NCI-H1694 treated with DMSO at 0.1 percent for 48 hours (cell line): ENCODE results near the gene RNF13.
"Not testable (repeated sequence)": the region's sequence is repeated elsewhere in the genome, so short reads cannot be mapped to it uniquely, and the experiment has no call there.

ENCODE experiments used
- DNase-seq: peaks from one replicate; lab custom pipeline; 2025; lab: John Stamatoyannopoulos, UW

The RNF13 gene

GRCh38 chr3:149801195-149801594 lies 11.8 kb upstream of the RNF13 start:
- no peak for DNase-seq

- DNase-seq = no peak
Measured at GRCh38 chr3:149801639-149802038, 11.4 kb upstream of the RNF13 start.

- no peak for DNase-seq
Measured at GRCh38 chr3:149806171-149806778, 6.7 kb upstream of the RNF13 start.

- peak; percentile 20 for DNase-seq
Measured at GRCh38 chr3:149808209-149808829, 4.7 kb upstream of the RNF13 start.

- DNase-seq = no peak
Measured at GRCh38 chr3:149809699-149810098, 3.3 kb upstream of the RNF13 start.

- no peak for DNase-seq
Measured at GRCh38 chr3:149810846-149811245, 2.2 kb upstream of the RNF13 start.

- DNase-seq = no peak
Measured at GRCh38 chr3:149812165-149812605, 830 bp upstream of the RNF13 start.

- no peak for DNase-seq
Measured at GRCh38 chr3:149813367-149814281, 609 bp downstream of the RNF13 start.

GRCh38 chr3:149815321-149815720 lies 2.3 kb downstream of the RNF13 start:
- no peak for DNase-seq

GRCh38 chr3:149815728-149816127 lies 2.7 kb downstream of the RNF13 start:
- DNase-seq = no peak

- DNase-seq = no peak
Measured at GRCh38 chr3:149816311-149816710, 3.3 kb downstream of the RNF13 start.

GRCh38 chr3:149816986-149817385 lies 4.0 kb downstream of the RNF13 start:
- DNase-seq = no peak

GRCh38 chr3:149819432-149819831 lies 6.4 kb downstream of the RNF13 start:
- DNase-seq = no peak

GRCh38 chr3:149820183-149820582 lies 7.2 kb downstream of the RNF13 start:
- DNase-seq = no peak

GRCh38 chr3:149826636-149827035 lies 13.6 kb downstream of the RNF13 start:
- no peak for DNase-seq

GRCh38 chr3:149828390-149828789 lies 15.4 kb downstream of the RNF13 start:
- no peak for DNase-seq

- not testable (repeated sequence) for DNase-seq
Measured at GRCh38 chr3:149829631-149830030, 16.6 kb downstream of the RNF13 start.

GRCh38 chr3:149830902-149831301 lies 17.9 kb downstream of the RNF13 start:
- DNase-seq = no peak

GRCh38 chr3:149831321-149831720 lies 18.3 kb downstream of the RNF13 start:
- no peak for DNase-seq

GRCh38 chr3:149832086-149832485 lies 19.1 kb downstream of the RNF13 start:
- no peak for DNase-seq

- no peak for DNase-seq
Measured at GRCh38 chr3:149833241-149833640, 20.2 kb downstream of the RNF13 start.

GRCh38 chr3:149838491-149838890 lies 25.5 kb downstream of the RNF13 start:
- DNase-seq = not testable (repeated sequence)

GRCh38 chr3:149839469-149839868 lies 26.5 kb downstream of the RNF13 start:
- DNase-seq = not testable (repeated sequence)
